GM19240 (cell line): ENCODE data around the gene PLK5.

Experiments used
- DNase-seq: peaks from one replicate; pipeline ENCODE4 v3.0.0; 2011; ENCODE audit warnings: low spot score; ENCODE audit not compliant: insufficient read length

The PLK5 gene

GRCh38 chr19:1577090-1577928 lies 53.4 kb downstream of the PLK5 start:
- DNase-seq = no peak

GRCh38 chr19:1577929-1578618 lies 54.2 kb downstream of the PLK5 start:
- no peak for DNase-seq

- DNase-seq = no peak
Observed at GRCh38 chr19:1579222-1579621, 55.3 kb downstream of the PLK5 start.

- no peak for DNase-seq
Observed at GRCh38 chr19:1580382-1580781, 56.5 kb downstream of the PLK5 start.

- DNase-seq = no peak
Observed at GRCh38 chr19:1580957-1581356, 57.1 kb downstream of the PLK5 start.

GRCh38 chr19:1582201-1582600 lies 58.3 kb downstream of the PLK5 start:
- DNase-seq = no peak

GRCh38 chr19:1584500-1585242 lies 60.8 kb downstream of the PLK5 start:
- no peak for DNase-seq

GRCh38 chr19:1585243-1585580 lies 61.3 kb downstream of the PLK5 start:
- no peak for DNase-seq
